Gastroesophageal sphincter (tissue), 3 donors: ENCODE measurements around the gene HTRA3.

ENCODE experiments used
- EP300 ChIP-seq: sonication (generic); formaldehyde crosslinking; IDR thresholded peaks from one replicate; pipeline ENCODE4 v1.6.1; 2017; ENCODE audit warnings: antibody characterized with exemption, mild to moderate bottlenecking
- POLR2AphosphoS5 ChIP-seq: sonication (generic); formaldehyde crosslinking; IDR thresholded peaks from one replicate; pipeline ENCODE4 v1.6.1; 2017; ENCODE audit warnings: antibody characterized with exemption
- TF ChIP-seq, protein P1 (sequence below), 4 experiments: fragments of 200-600 bp in 2 of 4; fragments of 450-650 bp in 2 of 4; sonication (generic) in 1 of 4; IDR thresholded peaks; one replicate each; pipeline ENCODE4 v1.5.1; 2017 to 2019; ENCODE audit warnings: antibody characterized with exemption in 4 of 4, mild to moderate bottlenecking in 2 of 4, moderate library complexity in 2 of 4

DNA sequence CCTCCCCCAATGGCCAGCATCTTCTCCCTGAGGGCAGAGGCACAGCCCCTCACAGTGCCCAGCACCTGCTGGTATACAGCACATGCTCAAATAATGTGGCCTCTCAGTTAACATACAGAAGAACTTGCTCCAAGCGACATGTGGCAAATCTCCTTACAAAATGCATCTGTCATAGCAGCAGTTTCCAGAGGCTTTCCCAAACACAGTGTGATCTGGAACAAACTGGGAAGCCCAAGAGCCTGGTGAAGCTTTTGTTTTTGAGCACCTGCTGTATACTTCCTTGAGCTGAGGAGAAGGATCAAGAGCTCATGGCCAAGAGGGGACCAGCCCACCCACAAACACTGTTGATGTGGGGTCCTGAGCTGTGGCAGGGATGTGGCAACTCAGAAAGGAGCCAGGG is 34.8 kb upstream of the HTRA3 start:
- TF ChIP-seq, protein P1, sequence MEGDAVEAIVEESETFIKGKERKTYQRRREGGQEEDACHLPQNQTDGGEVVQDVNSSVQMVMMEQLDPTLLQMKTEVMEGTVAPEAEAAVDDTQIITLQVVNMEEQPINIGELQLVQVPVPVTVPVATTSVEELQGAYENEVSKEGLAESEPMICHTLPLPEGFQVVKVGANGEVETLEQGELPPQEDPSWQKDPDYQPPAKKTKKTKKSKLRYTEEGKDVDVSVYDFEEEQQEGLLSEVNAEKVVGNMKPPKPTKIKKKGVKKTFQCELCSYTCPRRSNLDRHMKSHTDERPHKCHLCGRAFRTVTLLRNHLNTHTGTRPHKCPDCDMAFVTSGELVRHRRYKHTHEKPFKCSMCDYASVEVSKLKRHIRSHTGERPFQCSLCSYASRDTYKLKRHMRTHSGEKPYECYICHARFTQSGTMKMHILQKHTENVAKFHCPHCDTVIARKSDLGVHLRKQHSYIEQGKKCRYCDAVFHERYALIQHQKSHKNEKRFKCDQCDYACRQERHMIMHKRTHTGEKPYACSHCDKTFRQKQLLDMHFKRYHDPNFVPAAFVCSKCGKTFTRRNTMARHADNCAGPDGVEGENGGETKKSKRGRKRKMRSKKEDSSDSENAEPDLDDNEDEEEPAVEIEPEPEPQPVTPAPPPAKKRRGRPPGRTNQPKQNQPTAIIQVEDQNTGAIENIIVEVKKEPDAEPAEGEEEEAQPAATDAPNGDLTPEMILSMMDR (IDR thresholded peaks at IDR 0.05): no peak
- TF ChIP-seq POLR2AphosphoS5: no peak
- no peak for TF ChIP-seq EP300
